IPS DF 19.7 (cell line): Measurements from ENCODE around the gene DCHS1.

Source experiments
- DNase-seq: peaks from one replicate; pipeline ENCODE4 v3.0.0-alpha.2; 2013; ENCODE audit warnings: low read depth, low spot score

The DCHS1 gene

DNA sequence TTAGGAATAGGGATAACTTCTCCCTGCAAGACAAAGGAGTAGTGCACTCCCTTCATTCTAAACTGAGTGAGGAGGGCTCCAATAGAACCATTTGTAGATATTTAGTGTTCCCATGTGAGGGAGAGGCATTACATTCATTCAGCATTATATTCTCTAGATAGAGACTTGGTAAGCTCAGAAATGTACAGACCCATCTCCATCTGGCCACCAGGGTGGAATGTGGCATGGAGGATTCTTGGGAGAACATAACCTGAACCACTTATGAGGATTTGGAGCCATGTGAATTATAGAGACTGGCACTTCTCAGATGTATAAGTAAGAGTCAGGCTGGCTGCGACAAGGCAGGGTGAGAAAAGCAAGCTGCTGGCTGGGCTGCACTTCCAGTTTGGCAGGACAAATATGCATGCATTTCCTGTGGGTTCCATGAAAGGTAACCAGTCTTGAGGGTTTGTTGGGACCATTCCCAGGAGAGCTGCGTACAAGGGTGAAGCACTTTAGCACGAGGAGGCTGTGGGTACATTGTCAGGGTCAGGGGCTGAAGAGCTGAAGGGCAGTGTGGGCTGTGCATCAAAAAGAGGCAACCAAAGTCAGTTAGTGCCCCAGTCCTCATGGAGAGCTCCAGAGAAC lies 61.4 kb downstream of the DCHS1 start:
- DNase-seq = no peak

DNA sequence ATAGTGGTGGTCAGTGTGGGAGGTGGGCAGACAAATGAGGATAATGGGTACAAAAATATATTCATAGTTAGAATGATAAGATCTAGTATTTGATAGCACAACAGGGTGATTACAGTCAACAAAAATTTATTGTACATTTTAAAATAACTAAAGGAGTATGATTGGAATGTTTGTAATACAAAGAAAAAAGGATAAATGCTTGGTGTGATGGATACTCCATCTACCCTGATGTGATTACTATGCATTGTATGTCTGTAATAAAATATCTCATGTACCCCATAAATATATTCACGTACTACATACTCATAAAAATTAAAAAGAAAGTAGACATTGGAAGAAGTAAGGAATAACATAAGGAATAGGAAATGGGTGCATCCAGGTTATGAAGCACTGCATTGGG lies 67.6 kb downstream of the DCHS1 start:
- DNase-seq = no peak

DNA sequence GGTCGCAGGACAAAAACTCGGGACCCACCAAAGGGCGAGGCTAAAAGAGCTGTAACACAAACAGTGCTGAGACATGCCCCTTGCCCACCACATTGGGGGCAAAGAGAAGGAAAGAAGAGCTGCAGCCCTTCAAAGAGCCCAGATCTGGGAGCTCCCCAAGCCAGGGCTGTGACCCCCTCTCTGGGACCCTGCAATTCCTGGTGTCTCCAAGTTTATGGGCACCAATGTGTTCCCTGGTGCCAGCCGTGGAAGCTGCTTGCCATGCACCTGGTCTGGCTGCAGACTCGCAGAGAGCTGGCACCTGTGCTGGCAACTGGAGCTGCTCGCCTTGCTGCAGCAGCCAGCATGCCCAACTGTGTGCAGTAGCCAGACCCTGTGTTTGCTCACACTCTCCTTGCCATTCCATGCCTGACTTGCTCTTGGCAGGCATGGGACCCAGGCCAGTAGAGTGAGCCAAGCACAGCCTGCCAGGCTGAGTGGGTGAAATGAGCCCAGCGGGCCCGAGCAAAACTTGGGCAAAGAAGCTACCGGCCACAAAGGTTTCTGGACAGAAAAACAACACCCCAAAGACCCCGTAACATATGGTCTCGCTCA lies 68.2 kb downstream of the DCHS1 start:
- no peak for DNase-seq

DNA sequence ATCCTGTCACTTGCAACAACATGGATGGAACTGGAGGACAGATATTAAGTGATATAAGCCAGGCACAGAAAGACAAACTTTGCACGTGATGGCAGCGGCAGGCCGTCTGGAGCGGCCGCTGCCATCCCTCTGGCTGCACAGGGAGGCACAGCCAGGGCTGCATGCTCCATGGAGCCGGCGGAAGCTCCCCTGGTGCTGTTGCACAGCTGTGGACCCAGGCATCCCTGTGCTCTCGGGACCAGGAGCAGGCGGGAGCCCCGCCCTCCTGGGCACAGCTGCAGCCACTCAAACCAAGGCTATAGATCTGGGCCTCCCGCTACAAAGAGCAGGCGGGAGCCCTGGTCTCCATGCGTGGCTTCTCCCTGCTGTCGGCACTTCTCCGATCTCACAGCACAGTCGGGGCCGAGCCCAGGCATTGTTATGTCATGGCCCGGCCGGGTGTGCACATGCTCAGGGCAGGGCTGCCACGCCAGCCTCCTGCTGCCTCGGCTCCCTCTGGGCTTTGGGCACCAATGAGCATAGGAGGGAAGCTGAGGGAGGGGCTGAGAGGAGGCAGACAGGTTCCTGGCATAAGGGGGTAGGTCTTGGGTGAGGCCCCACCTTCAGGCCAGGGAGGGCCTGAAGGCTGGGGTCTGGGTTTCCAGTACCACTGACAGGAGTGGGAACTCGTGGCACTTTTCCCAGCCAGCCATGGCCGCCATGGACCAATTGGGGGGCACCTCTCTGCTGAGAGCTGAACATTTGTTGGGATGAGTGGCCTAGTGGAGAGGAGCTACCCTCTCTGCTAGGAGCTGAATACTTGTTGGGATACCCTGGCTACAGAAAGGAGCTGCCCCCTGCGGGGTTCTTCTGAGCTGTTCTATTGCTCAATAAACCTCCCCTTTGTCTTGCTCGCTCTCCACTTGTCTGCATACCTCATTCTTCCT lies 68.9 kb downstream of the DCHS1 start:
- no peak for DNase-seq

DNA sequence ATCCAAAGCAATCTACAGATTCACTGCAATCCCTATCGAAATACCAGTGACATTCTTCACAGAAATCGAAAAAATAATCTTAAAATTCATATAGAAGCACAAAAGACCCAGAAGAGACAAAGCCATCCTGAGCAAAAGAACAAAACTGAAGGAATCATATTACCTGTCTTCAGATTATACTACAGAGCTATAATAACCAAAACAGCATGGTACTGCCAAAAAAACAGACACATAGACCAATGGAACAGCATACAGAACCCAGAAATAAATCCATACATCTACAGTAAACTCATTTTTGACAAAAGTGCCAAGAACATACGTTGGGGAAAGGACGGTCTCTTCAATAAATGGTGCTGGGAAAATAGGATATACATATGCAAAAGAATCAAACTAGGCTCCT lies 71.1 kb downstream of the DCHS1 start:
- DNase-seq = no peak

DNA sequence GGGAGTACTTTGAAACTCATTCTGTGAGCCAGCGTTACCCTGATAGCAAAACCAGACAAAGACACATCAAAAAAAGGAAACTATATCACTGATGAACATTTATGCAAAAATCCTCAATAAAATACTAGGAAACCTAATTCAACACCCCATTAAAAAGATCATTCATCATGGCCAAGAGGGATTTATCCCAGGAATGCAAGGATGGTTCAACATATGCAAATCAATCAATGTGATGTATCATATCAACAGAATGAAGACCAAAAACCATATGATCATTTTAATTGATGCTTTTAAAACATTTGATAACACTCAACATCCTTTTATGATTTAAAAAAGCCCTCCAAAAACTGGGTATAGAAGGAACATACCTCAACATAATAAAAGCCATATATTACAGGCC lies 72.0 kb downstream of the DCHS1 start:
- DNase-seq = no peak

DNA sequence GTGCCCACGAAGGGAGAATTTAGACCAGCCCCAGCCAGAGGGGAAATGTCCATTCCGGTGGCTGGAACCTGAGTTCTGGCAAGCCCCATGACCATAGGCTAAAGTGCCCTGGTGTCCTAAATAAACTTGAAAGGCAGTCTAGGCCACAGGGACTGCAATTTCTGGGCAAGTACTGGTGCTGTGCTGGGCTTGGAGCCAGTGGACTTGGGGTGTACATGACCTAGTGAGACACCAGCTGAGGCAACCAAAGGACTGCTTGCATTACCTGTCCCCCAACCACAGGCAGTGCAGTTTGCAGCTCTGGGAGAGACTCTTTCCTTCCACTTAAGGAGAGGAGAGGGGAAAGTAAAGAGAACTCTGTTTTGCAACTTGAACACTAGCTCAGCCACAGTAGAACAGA lies 75.9 kb downstream of the DCHS1 start:
- no peak for DNase-seq

DNA sequence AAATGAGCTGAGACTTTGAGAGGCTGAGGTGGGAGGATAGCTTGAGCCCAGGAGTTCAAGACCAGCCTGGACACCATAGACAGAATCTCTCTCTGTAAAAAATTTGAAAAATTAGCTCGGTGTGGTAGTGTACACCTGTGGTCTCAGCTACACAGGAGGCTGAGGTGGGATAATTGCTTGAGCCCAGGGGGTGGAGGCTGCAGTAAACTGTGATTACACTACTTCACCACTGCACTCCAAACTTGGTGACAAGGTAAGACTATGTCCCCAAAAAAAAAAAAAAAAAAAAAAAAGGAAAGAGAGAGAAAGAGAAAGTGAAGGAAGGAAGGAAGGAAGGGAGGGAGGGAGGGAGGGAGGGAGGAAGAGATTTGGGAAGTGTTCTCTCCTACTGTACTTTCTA lies 77.5 kb downstream of the DCHS1 start:
- DNase-seq = no peak

DNA sequence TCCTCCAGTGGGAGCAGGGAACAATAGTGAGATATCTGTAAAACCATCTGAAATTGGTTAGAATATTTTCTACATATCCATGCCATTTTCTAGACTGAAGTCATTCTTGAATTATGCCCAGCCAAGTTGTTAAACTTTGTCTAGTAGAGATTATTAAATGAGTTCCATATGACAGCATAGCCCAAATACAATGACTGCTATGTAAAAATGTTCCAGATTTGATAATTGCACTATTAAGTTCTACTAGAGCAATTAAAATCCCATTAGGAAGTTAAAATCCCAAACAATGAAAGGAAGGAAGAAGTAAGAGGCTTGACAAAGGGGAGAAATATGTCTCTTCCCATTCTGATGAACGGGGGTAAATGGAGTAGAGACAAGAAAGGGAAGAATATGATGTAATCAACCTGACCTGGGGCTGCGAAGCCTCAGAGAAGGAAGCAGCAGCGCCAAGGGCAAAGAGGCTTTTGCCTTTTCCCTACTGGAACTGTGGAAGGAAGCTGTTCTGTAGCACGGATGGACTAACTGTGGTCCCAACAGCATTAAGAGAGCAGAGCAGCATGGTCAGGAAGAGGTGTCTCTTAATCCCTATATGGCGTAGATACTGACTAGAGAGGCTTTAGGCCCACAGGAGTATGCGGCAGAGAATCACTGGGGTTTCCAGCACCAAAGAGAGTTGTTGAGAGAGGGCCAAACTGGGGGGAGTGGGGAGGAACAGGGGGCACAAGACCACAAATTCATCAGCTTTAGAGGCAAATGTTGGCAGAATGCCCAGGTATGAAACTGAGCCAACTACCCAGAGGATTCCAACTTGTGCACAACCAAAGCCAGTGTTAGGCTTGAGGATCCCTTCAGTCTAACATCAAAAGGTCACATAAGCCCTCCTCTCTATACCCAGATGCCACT lies 78.9 kb downstream of the DCHS1 start:
- no peak for DNase-seq

DNA sequence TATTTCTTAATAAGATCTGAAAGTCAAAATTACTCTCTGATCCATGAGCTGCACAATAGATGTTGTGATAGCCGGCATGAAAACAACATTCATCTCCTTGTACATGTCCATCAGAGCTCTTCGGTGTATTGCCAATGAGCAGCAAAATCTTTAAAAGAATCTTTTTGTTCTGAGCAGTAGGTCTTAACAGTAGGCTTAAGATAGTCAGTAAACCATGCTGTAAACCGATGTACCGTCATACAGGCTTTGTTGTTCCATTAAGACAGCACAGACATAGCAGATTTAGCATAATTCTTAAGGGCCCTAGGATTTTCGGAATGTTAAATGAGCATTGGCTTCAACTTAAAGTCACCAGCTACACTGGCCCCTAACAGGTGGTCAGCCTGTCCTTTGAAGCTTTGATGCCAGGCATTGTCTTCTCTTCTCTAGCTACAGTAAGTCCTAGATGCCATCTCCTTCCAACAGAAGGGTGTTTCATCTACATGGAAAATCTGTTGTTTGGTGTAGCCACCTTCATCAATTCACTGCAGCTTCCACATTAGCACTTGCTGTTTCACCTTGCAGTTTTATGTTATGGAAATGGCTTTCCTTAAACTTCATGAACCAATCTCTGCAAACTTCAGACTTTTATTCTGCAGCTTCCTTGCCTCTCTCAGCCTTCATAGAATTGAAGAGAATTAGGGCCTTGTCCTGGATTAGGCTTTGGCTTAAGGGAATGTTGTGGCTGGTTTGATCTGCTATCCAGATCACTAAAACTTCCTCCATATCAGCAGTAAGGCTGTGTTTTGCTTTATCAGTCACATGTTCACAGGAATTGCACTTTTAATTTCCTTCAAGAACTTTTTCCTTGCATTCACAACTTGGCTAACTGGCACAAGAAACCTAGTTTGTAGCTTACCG lies 80.5 kb downstream of the DCHS1 start:
- DNase-seq = no peak

DNA sequence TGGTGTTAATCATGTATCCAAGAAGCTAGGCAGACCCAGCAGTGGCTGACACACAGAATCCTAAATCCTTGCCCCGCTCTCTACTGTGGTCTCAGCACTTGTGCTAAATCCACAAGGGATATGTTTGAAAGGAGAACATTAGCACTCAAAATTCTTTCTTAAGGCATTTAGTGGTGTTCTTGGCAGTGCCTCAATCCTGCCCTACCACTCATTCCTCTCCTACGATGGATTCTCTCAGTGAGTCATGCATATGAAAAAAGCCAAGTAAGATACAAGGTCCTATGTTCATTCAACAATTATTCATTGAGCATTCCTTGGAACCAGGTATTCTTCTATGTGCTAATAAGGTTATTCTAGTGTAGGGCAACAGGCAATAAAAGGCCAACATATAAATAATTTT lies 83.4 kb downstream of the DCHS1 start:
- DNase-seq = no peak

DNA sequence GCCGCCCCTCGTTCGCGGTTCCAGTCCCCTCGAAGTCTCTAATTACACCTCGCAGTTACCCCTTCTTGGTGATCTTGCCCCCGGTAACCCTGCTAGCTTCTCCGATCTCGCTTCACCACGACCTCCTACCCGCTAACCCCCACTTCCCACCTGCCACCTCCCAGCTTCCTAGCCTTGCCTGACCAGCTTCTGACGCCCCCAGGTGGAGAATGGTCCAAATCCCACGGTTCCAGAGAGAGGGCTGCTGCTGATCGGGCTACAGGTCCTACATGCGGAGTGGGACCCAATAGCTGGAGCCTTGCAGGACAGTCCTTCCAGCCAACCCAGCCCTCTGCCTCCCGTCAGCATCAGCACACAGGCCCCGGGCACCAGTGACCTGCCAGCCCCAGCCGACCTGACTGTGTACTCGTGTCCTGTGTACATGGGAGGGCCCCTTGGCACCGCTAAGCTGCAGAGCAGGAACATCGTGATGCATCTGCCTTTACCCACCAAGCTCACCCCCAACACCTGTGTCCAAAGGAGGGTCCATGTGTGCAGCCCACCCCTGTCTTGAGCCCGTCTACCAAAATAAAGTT lies 84.1 kb downstream of the DCHS1 start:
- no peak for DNase-seq
